Neural cell (in vitro differentiated cells): ENCODE data around the gene RUNX1. TPM values are rescaled to one million over a fixed set of nuclear protein-coding genes. Genes with fewer than 3 reads are reported as not detected.

Experiments
- H2AFZ ChIP-seq: fragments of 200-600, 300-800 bp; sonication (generic), shearing (Covaris generic); 2 replicates; pipeline ENCODE4 v1.6.0; 2014; ENCODE audit warnings: low read depth, mild to moderate bottlenecking, antibody characterized with exemption, low read length, moderate library complexity
- H3F3A ChIP-seq: fragments of 200-600 bp; shearing (Covaris generic); 2 replicates; pipeline ENCODE4 v1.6.1; 2016; ENCODE audit warnings: mild to moderate bottlenecking, moderate library complexity, mixed read lengths, antibody characterized with exemption, low read length; ENCODE audit not compliant: insufficient read depth, poor library complexity, severe bottlenecking
- H3K27ac ChIP-seq: fragments of 200-600, 300-800 bp; sonication (generic), shearing (Covaris generic); 2 replicates; pipeline ENCODE4 v1.5.1; 2014; ENCODE audit warnings: mild to moderate bottlenecking, low read length, moderate library complexity
- H3K27me3 ChIP-seq: fragments of 300-800, 200-600 bp; sonication (generic), shearing (Covaris generic); 2 replicates; pipeline ENCODE4 v1.6.0; 2014; ENCODE audit warnings: mild to moderate bottlenecking, low read depth, low read length, moderate library complexity; ENCODE audit not compliant: insufficient read depth
- H3K36me3 ChIP-seq: fragments of 300-800, 200-600 bp; sonication (generic), shearing (Covaris generic); 2 replicates; pipeline ENCODE4 v1.5.1; 2014; ENCODE audit warnings: mild to moderate bottlenecking, antibody characterized with exemption, low read length, moderate library complexity; ENCODE audit not compliant: insufficient read depth
- H3K4me2 ChIP-seq: fragments of 300-800, 200-600 bp; sonication (generic), shearing (Covaris generic); 2 replicates; pipeline ENCODE4 v1.6.0; 2014; ENCODE audit warnings: mild to moderate bottlenecking, low read length
- H3K4me3 ChIP-seq: fragments of 300-800, 200-600 bp; sonication (generic), shearing (Covaris generic); 2 replicates; pipeline ENCODE4 v1.5.1; 2014; ENCODE audit warnings: mild to moderate bottlenecking, low read length, moderate library complexity
- H3K79me2 ChIP-seq: fragments of 200-600 bp; shearing (Covaris generic); replicated peaks from 2 replicates; pipeline ENCODE4 v1.6.0; 2014; ENCODE audit warnings: mild to moderate bottlenecking, low read length, moderate library complexity; ENCODE audit not compliant: insufficient read depth
- H3K9ac ChIP-seq: fragments of 300-800, 200-600 bp; sonication (generic), shearing (Covaris generic); 2 replicates; pipeline ENCODE4 v1.6.1; 2016; ENCODE audit warnings: mild to moderate bottlenecking, low read length, mixed read lengths
- H3K9me2 ChIP-seq: fragments of 200-600 bp; shearing (Covaris generic); 2 replicates; pipeline ENCODE4 v1.6.1; 2016; ENCODE audit warnings: mild to moderate bottlenecking, low read length, mixed read lengths; ENCODE audit not compliant: insufficient read depth
- H3K9me3 ChIP-seq: fragments of 200-600, 300-800 bp; sonication (generic), shearing (Covaris generic); 2 replicates; pipeline ENCODE4 v1.6.1; 2016; ENCODE audit warnings: mild to moderate bottlenecking, mixed run types, low read length, moderate library complexity, mixed read lengths
- H4K20me1 ChIP-seq: fragments of 200-600 bp; shearing (Covaris generic); 2 replicates; pipeline ENCODE4 v1.6.1; 2016; ENCODE audit warnings: mild to moderate bottlenecking, mixed run types; ENCODE audit not compliant: insufficient read depth
- EP300 ChIP-seq: fragments of 450-650 bp; conservative IDR thresholded peaks from 2 replicates; pipeline ENCODE4 v1.6.1; 2014; ENCODE audit warnings: antibody characterized with exemption, mild to moderate bottlenecking, moderate library complexity; ENCODE audit not compliant: poor library complexity, severe bottlenecking
- EZH2 ChIP-seq: fragments of 200-600, 300-800 bp; shearing (Covaris generic), sonication (generic); IDR thresholded peaks from 2 replicates; pipeline ENCODE4 v1.6.1; 2014; ENCODE audit warnings: antibody characterized with exemption, low read length, borderline replicate concordance, mild to moderate bottlenecking; ENCODE audit not compliant: insufficient read depth, poor library complexity, severe bottlenecking
- MXI1 ChIP-seq: fragments of 450-650 bp; conservative IDR thresholded peaks from 2 replicates; pipeline ENCODE4 v1.6.1; 2014; ENCODE audit warnings: antibody characterized with exemption, mild to moderate bottlenecking; ENCODE audit not compliant: poor library complexity, severe bottlenecking
- POLR2AphosphoS5 ChIP-seq: IDR thresholded peaks from 2 replicates; pipeline ENCODE4 v1.6.1; 2012
- RAD21 ChIP-seq: fragments of 450-650 bp; conservative IDR thresholded peaks from 2 replicates; pipeline ENCODE4 v1.6.1; 2014; ENCODE audit warnings: antibody characterized with exemption, mild to moderate bottlenecking, moderate library complexity
- REST ChIP-seq: IDR thresholded peaks from 2 replicates; pipeline ENCODE4 v1.6.1; 2012; ENCODE audit warnings: borderline replicate concordance
- SMC3 ChIP-seq: fragments of 450-650 bp; conservative IDR thresholded peaks from 2 replicates; pipeline ENCODE4 v1.6.1; 2014; ENCODE audit warnings: antibody characterized with exemption, mild to moderate bottlenecking, moderate library complexity; ENCODE audit not compliant: poor library complexity
- TAF1 ChIP-seq: IDR thresholded peaks from 2 replicates; pipeline ENCODE4 v1.6.1; 2012; ENCODE audit warnings: low read depth
- polyA plus RNA-seq: library from polyadenylated mRNA; depleted of rRNA; stranded (reverse); fragments of >200 nt; gene quantifications from 2 replicates; pipeline ENCODE4 v1.2.3, GENCODE V29; 2014
- TF ChIP-seq, protein P1 (sequence below): fragments of 450-650 bp; IDR thresholded peaks from 2 replicates; pipeline ENCODE4 v1.5.1; 2014; ENCODE audit warnings: antibody characterized with exemption, mild to moderate bottlenecking, moderate library complexity; ENCODE audit not compliant: poor library complexity, severe bottlenecking

The RUNX1 gene
- polyA plus RNA-seq, 1 donor from 2014 or later, result not detected

DNA sequence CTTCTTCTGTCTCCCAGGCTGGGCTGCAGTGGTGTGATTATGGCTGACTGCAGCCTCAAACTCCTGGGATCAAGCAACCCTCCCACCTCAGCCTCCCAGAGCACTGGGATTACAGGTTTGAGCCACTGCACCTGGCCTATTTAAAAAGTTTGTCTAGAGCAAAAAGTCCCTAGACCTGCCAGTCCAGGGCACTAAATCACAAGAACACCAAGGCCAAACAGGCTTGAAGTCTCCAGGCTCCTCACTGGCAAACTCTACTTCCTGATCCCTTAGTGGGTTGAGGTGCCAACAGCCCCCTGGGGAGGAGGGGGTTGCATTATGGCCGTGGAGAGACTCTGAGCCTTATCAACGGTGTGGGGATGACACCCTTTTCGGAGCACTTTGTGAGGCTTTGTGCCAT, 304.3 kb downstream of the RUNX1 start:
- no peaks in the 10 kb centered on the region for H3K27me3 ChIP-seq
- no peaks in the 10 kb centered on the region for H3K9me3 ChIP-seq
- H3F3A ChIP-seq, result no peaks in the 10 kb centered on the region
- H3K9me2 ChIP-seq, result no peaks in the 10 kb centered on the region
- H4K20me1 ChIP-seq, result no peaks in the 10 kb centered on the region
- no peaks in the 10 kb centered on the region for H3K36me3 ChIP-seq
- H3K4me2 ChIP-seq, result no peak overlapping the region
- H3K4me3 ChIP-seq, result no peak overlapping the region
- no peak overlapping the region for H3K9ac ChIP-seq
- H3K79me2 ChIP-seq, result no peaks in the 10 kb centered on the region
- TF ChIP-seq REST (no peak), SMC3 (no peak), EP300 (no peak), TAF1 (no peak), RAD21 (no peak), MXI1 (no peak), POLR2AphosphoS5 (no peak), EZH2 (no peak)
- TF ChIP-seq, protein P1, sequence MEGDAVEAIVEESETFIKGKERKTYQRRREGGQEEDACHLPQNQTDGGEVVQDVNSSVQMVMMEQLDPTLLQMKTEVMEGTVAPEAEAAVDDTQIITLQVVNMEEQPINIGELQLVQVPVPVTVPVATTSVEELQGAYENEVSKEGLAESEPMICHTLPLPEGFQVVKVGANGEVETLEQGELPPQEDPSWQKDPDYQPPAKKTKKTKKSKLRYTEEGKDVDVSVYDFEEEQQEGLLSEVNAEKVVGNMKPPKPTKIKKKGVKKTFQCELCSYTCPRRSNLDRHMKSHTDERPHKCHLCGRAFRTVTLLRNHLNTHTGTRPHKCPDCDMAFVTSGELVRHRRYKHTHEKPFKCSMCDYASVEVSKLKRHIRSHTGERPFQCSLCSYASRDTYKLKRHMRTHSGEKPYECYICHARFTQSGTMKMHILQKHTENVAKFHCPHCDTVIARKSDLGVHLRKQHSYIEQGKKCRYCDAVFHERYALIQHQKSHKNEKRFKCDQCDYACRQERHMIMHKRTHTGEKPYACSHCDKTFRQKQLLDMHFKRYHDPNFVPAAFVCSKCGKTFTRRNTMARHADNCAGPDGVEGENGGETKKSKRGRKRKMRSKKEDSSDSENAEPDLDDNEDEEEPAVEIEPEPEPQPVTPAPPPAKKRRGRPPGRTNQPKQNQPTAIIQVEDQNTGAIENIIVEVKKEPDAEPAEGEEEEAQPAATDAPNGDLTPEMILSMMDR, result no peak
- H3K27ac ChIP-seq, result no peak overlapping the region
- no peak overlapping the region for H2AFZ ChIP-seq

DNA sequence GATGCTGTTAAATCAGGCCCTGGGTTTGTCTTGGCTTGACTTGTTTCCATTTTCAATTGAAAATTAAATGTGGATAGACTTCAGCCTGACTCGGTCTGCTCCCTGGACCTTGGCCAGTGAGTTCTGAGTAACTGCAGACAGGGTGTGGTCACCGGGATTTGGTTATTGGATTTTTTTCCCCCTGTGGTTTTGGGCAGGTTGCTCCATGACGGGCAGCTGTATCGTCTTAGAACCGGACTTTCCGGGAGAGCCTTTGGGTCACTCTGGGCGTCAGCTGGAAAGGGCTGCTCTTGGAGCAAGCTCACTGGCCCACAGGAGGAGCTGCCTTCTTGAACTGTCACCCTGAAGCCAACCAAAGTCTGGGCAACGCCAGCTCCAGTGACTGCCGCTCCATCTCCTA, 305.3 kb downstream of the RUNX1 start:
- H4K20me1 ChIP-seq, result no peaks in the 10 kb centered on the region
- no peaks in the 10 kb centered on the region for H3K79me2 ChIP-seq
- TF ChIP-seq RAD21 (no peak), POLR2AphosphoS5 (no peak), MXI1 (no peak), EZH2 (no peak), EP300 (no peak), REST (no peak), SMC3 (no peak), TAF1 (no peak)
- TF ChIP-seq, protein P1, result no peak
- no peaks in the 10 kb centered on the region for H3K36me3 ChIP-seq
- H3F3A ChIP-seq, result no peaks in the 10 kb centered on the region
- no peak overlapping the region for H3K4me2 ChIP-seq
- no peaks in the 10 kb centered on the region for H3K9me2 ChIP-seq
- H3K27me3 ChIP-seq, result no peaks in the 10 kb centered on the region
- H3K27ac ChIP-seq, result no peak overlapping the region
- H3K4me3 ChIP-seq, result no peak overlapping the region
- H2AFZ ChIP-seq, result no peak overlapping the region
- H3K9me3 ChIP-seq, result no peaks in the 10 kb centered on the region
- H3K9ac ChIP-seq, result no peak overlapping the region
